Caki2 (cell line): ENCODE results near the gene ZRSR2. TPM values are rescaled to one million over a fixed set of nuclear protein-coding genes. Genes with fewer than 3 reads are reported as not detected.

Source experiments
- DNase-seq: peaks from one replicate; pipeline ENCODE4 v3.0.0-alpha.2; 2015; ENCODE audit warnings: low read depth
- in situ Hi-C: cut with HindIII; loops from 2 replicates; pipeline ENCODE4 v1.10.0; 2016; ENCODE audit warnings: low sequenced_read_pairs, low pct_unique_long_range_greater_than_20kb, mixed read lengths
- total RNA-seq: library from RNA; depleted of rRNA; stranded (reverse); fragments of >200 nt; shearing (Covaris generic); gene quantifications from 2 replicates; pipeline ENCODE4 v1.2.3, GENCODE V29; 2014; ENCODE audit warnings: low replicate concordance

Gene ZRSR2
- total RNA-seq, 1 experiment from 2014 or later = not detected

GRCh38 chrX:15834827-15835595, 44.7 kb downstream of the ZRSR2 start:
- no peak for DNase-seq
- in situ Hi-C loops = no loop called here

GRCh38 chrX:15838017-15838416, 47.7 kb downstream of the ZRSR2 start:
- DNase-seq = no peak
- in situ Hi-C loops = no loop called here

- in situ Hi-C loops = no loop called here
These were observed 51.7 kb downstream of the ZRSR2 start for GRCh38 chrX:15841853-15842516.

GRCh38 chrX:15843960-15844359, 53.7 kb downstream of the ZRSR2 start:
- no peak for DNase-seq
- in situ Hi-C loops = no loop called here

More at GRCh38 chrX:15841853-15842516, 51.7 kb downstream of the ZRSR2 start:
- DNase-seq = no peak

GRCh38 chrX:15848576-15848975, 58.3 kb downstream of the ZRSR2 start:
- no peak for DNase-seq
- in situ Hi-C loops = no loop called here

GRCh38 chrX:15849555-15849954, 59.3 kb downstream of the ZRSR2 start:
- in situ Hi-C loops = no loop called here

GRCh38 chrX:15853586-15854079, 63.3 kb downstream of the ZRSR2 start:
- DNase-seq = no peak

More at GRCh38 chrX:15849555-15849954, 59.3 kb downstream of the ZRSR2 start:
- peak; percentile 8 for DNase-seq

GRCh38 chrX:15854080-15854655, 63.9 kb downstream of the ZRSR2 start:
- in situ Hi-C loops = no loop called here
- peak; percentile 45 for DNase-seq

More at GRCh38 chrX:15853586-15854079, 63.3 kb downstream of the ZRSR2 start:
- in situ Hi-C loops = no loop called here

GRCh38 chrX:15854712-15855567, 64.7 kb downstream of the ZRSR2 start, which contains the start of gene AP1S2:
AP1S2 (minus strand) TSS chrX:15854813; CDS start chrX:15852524, 2,289 bp downstream.
- DNase-seq = peak; percentile 97
- in situ Hi-C loops = no loop called here

GRCh38 chrX:15855568-15856221, 65.4 kb downstream of the ZRSR2 start:
- no peak for DNase-seq
- in situ Hi-C loops = no loop called here

- in situ Hi-C loops = no loop called here
- no peak for DNase-seq
These were observed 65.9 kb downstream of the ZRSR2 start for GRCh38 chrX:15856222-15856587.

- no peak for DNase-seq
- in situ Hi-C loops = no loop called here
These were observed 66.4 kb downstream of the ZRSR2 start for GRCh38 chrX:15856636-15857035.

- in situ Hi-C loops = no loop called here
These were observed 67.8 kb downstream of the ZRSR2 start for GRCh38 chrX:15858051-15858450.

GRCh38 chrX:15860921-15861320, 70.6 kb downstream of the ZRSR2 start:
- in situ Hi-C loops = no loop called here
- DNase-seq = no peak

More at GRCh38 chrX:15858051-15858450, 67.8 kb downstream of the ZRSR2 start:
- no peak for DNase-seq

GRCh38 chrX:15864023-15864422, 73.7 kb downstream of the ZRSR2 start:
- DNase-seq = no peak
- in situ Hi-C loops = no loop called here

- in situ Hi-C loops = no loop called here
- DNase-seq = no peak
These were observed 74.3 kb downstream of the ZRSR2 start for GRCh38 chrX:15864629-15865028.

- in situ Hi-C loops = no loop called here
- DNase-seq = no peak
These were observed 75.9 kb downstream of the ZRSR2 start for GRCh38 chrX:15866147-15866546.

GRCh38 chrX:15869695-15870094, 79.4 kb downstream of the ZRSR2 start:
- in situ Hi-C loops = no loop called here
- no peak for DNase-seq
